Islet precursor cell (in vitro differentiated cells): ENCODE measurements around the gene RPS6KA2.
A peak's percentile ranks its signal among the peaks of the same experiment; 100 is the strongest.

Experiments used
- DNase-seq: peaks from one replicate; pipeline ENCODE4 v3.0.0-alpha.2; 2018

Gene RPS6KA2

GRCh38 chr6:166633732-166634535 is 6.9 kb upstream of the RPS6KA2 start:
- DNase-seq, result no peak

GRCh38 chr6:166632731-166633130 is 5.7 kb upstream of the RPS6KA2 start:
- DNase-seq, result no peak

- no peak for DNase-seq
These were observed 3.4 kb upstream of the RPS6KA2 start for GRCh38 chr6:166630462-166630861.

- no peak for DNase-seq
These were observed 2.6 kb upstream of the RPS6KA2 start for GRCh38 chr6:166629628-166630027.

- DNase-seq, result peak; percentile 80
These were observed 1.1 kb upstream of the RPS6KA2 start for GRCh38 chr6:166627875-166628801.

GRCh38 chr6:166626177-166627032 is 646 bp downstream of the RPS6KA2 start:
- peak; percentile 70 for DNase-seq

GRCh38 chr6:166625356-166625755 is 1.7 kb downstream of the RPS6KA2 start:
- DNase-seq, result no peak

- no peak for DNase-seq
These were observed 2.8 kb downstream of the RPS6KA2 start for GRCh38 chr6:166624275-166624674.

- no peak for DNase-seq
These were observed 3.7 kb downstream of the RPS6KA2 start for GRCh38 chr6:166623318-166623717.

GRCh38 chr6:166621114-166621540 is 5.9 kb downstream of the RPS6KA2 start:
- no peak for DNase-seq

GRCh38 chr6:166620478-166621113 is 6.5 kb downstream of the RPS6KA2 start:
- DNase-seq, result no peak

- peak; percentile 70 for DNase-seq
These were observed 7.1 kb downstream of the RPS6KA2 start for GRCh38 chr6:166619912-166620311.

- no peak for DNase-seq
These were observed 7.9 kb downstream of the RPS6KA2 start for GRCh38 chr6:166618866-166619761.

- DNase-seq, result no peak
These were observed 8.8 kb downstream of the RPS6KA2 start for GRCh38 chr6:166618251-166618650.

- DNase-seq, result no peak
These were observed 9.7 kb downstream of the RPS6KA2 start for GRCh38 chr6:166617359-166617758.

GRCh38 chr6:166616261-166617238 is 10.5 kb downstream of the RPS6KA2 start:
- DNase-seq, result peak; percentile 42

GRCh38 chr6:166615059-166615770 is 11.8 kb downstream of the RPS6KA2 start:
- peak; percentile 67 for DNase-seq

GRCh38 chr6:166614589-166614988 is 12.5 kb downstream of the RPS6KA2 start:
- no peak for DNase-seq

GRCh38 chr6:166614171-166614583 is 12.9 kb downstream of the RPS6KA2 start:
- DNase-seq, result peak; percentile 46
